HCT116 (cell line): Measurements from ENCODE around the gene UMPS. TPM values are rescaled to one million over a fixed set of nuclear protein-coding genes. Genes with fewer than 3 reads are reported as not detected.

ENCODE experiments used
- ATAC-seq: fragments of 200-7000 bp; cut with Tn5 transposase; 2 replicates; pipeline ENCODE4 v1.9.1; 2020; ENCODE audit warnings: mild to moderate bottlenecking, moderate library complexity
- BruUV-seq: library from RNA; stranded (reverse); fragments of 400-500 nt; replicated peaks from 2 replicates; lab custom pipeline; 2021; lab: Mats Ljungman, UMichigan
- CTCF ChIA-PET: fragments of 300-600 bp; sonication (Branson Sonifier 250); formaldehyde crosslinking; loops from one replicate; lab custom pipeline; 2021; ENCODE audit warnings: antibody characterized with exemption; lab: Charles Lee
- POLR2A ChIA-PET: fragments of 300-600, 350-600 bp; sonication (Branson Sonifier 250); formaldehyde crosslinking; loops from one replicate; lab custom pipeline; 2021; ENCODE audit warnings: antibody characterized with exemption; lab: Charles Lee
- RAD21 ChIA-PET, 2 experiments: fragments of 300-600 bp; sonication (Branson Sonifier 250); formaldehyde crosslinking; loops; one replicate each; lab custom pipeline; 2023; ENCODE audit warnings: low total read pairs in 2 of 2; ENCODE audit not compliant: uncharacterized antibody in 2 of 2, unreplicated experiment in 2 of 2, low non-redundant PET in 1 of 2; lab: Charles Lee
- DNase-seq: peaks from one replicate; pipeline ENCODE4 v3.0.0-alpha.2; 2010; ENCODE audit warnings: low read depth, low spot score
- H2AFZ ChIP-seq: fragments of 200-600 bp; shearing (Covaris generic), sonication (generic); 2 replicates; pipeline ENCODE4 v1.6.1; 2017; ENCODE audit warnings: low read depth, mixed run types, mixed read lengths, antibody characterized with exemption, low read length; ENCODE audit not compliant: poor library complexity, severe bottlenecking
- H3K27ac ChIP-seq: 2 replicates; pipeline ENCODE4 v1.5.1; 2012; ENCODE audit warnings: low read depth, low read length
- H3K27me3 ChIP-seq: fragments of 200-600 bp; sonication (generic); 2 replicates; pipeline ENCODE4 v1.6.1; 2016; ENCODE audit warnings: mixed run types, low read length, mixed read lengths; ENCODE audit not compliant: insufficient read depth
- H3K36me3 ChIP-seq, 2 experiments: fragments of 200-500 bp in 1 of 2; fragments of 200-600 bp in 1 of 2; sonication (Bioruptor generic) in 1 of 2; sonication (generic) in 1 of 2; 2 replicates each; pipeline versions ENCODE4 v1.5.1 to v1.6.1; 2014 to 2016; ENCODE audit warnings: low read length in 2 of 2, inconsistent platforms in 1 of 2, mixed read lengths in 1 of 2, mixed run types in 1 of 2; ENCODE audit not compliant: insufficient read depth in 2 of 2, control insufficient read depth in 1 of 2
- H3K4me1 ChIP-seq, 2 experiments: fragments of 200-600 bp in 1 of 2; sonication (generic) in 1 of 2; 2 replicates each; pipeline versions ENCODE4 v1.5.1 to v1.6.1; 2012 to 2017; ENCODE audit warnings: low read length in 2 of 2, inconsistent platforms in 1 of 2, mild to moderate bottlenecking in 1 of 2, mixed read lengths in 1 of 2, mixed run types in 1 of 2, moderate library complexity in 1 of 2; ENCODE audit not compliant: insufficient read depth in 2 of 2, control insufficient read depth in 1 of 2
- H3K4me2 ChIP-seq: fragments of 200-600 bp; sonication (generic); 2 replicates; pipeline ENCODE4 v1.6.1; 2017; ENCODE audit warnings: mixed run types, low read length, mixed read lengths
- H3K4me3 ChIP-seq, 2 experiments: fragments of 200-600 bp in 1 of 2; sonication (generic) in 1 of 2; replicated peaks in 1 of 2; 2 replicates each; pipeline ENCODE4 v1.5.1; 2011 to 2016; ENCODE audit warnings: low read length in 2 of 2, control low read depth in 1 of 2, low read depth in 1 of 2, mild to moderate bottlenecking in 1 of 2, mixed read lengths in 1 of 2, mixed run types in 1 of 2
- H3K79me2 ChIP-seq: fragments of 200-600 bp; sonication (generic); 2 replicates; pipeline ENCODE4 v1.6.1; 2017; ENCODE audit warnings: mild to moderate bottlenecking, mixed run types, low read length, moderate library complexity, mixed read lengths; ENCODE audit not compliant: insufficient read depth
- H3K9ac ChIP-seq: fragments of 200-600 bp; sonication (generic); 2 replicates; pipeline ENCODE4 v1.6.1; 2016; ENCODE audit warnings: low read length, mixed read lengths
- H3K9me2 ChIP-seq: fragments of 200-600 bp; sonication (generic), shearing (Covaris generic); 2 replicates; pipeline ENCODE4 v1.6.1; 2017; ENCODE audit warnings: mixed run types, mild to moderate bottlenecking, moderate library complexity; ENCODE audit not compliant: insufficient read depth
- H3K9me3 ChIP-seq, 2 experiments: fragments of 200-500 bp in 1 of 2; fragments of 200-600 bp in 1 of 2; sonication (Bioruptor generic) in 1 of 2; sonication (generic) in 1 of 2; 2 replicates each; pipeline ENCODE4 v1.6.1; 2014 to 2017; ENCODE audit warnings: low read length in 2 of 2, mixed read lengths in 2 of 2, inconsistent platforms in 1 of 2, low read depth in 1 of 2, mild to moderate bottlenecking in 1 of 2, mixed run types in 1 of 2, moderate library complexity in 1 of 2; ENCODE audit not compliant: control insufficient read depth in 1 of 2, insufficient read depth in 1 of 2
- H4K20me1 ChIP-seq: fragments of 200-600 bp; sonication (generic), shearing (Covaris generic); 2 replicates; pipeline ENCODE4 v1.6.1; 2017; ENCODE audit warnings: mixed run types, mild to moderate bottlenecking, moderate library complexity; ENCODE audit not compliant: insufficient read depth
- ATF3 ChIP-seq: IDR thresholded peaks from 2 replicates; pipeline ENCODE4 v1.6.1; 2012
- EGR1 ChIP-seq: IDR thresholded peaks from 2 replicates; pipeline ENCODE4 v1.6.1; 2012; ENCODE audit warnings: low read depth
- MAX ChIP-seq: IDR thresholded peaks from 2 replicates; pipeline ENCODE4 v1.6.1; 2012
- POLR2A ChIP-seq: IDR thresholded peaks from 2 replicates; pipeline ENCODE4 v1.7.0; 2011; ENCODE audit warnings: borderline replicate concordance; ENCODE audit not compliant: insufficient read depth, insufficient read length; ENCODE audit errors: extremely low read depth
- SIN3A ChIP-seq: IDR thresholded peaks from 2 replicates; pipeline ENCODE4 v1.6.1; 2012; ENCODE audit warnings: low read depth
- YY1 ChIP-seq: IDR thresholded peaks from 2 replicates; pipeline ENCODE4 v1.6.1; 2011; ENCODE audit warnings: low read length, low read depth, moderate library complexity, mild to moderate bottlenecking; ENCODE audit not compliant: insufficient replicate concordance; ENCODE audit errors: extremely low read depth
- ZBTB33 ChIP-seq: IDR thresholded peaks from 2 replicates; pipeline ENCODE4 v1.6.1; 2011; ENCODE audit warnings: mild to moderate bottlenecking, low read length, moderate library complexity; ENCODE audit not compliant: insufficient replicate concordance; ENCODE audit errors: extremely low read depth
- ZFX ChIP-seq: fragments of 450-650 bp; IDR thresholded peaks from 2 replicates; pipeline ENCODE4 v1.6.1; 2017
- intact Hi-C: fragments of 100-400 bp; cut with micrococcal nuclease; formaldehyde crosslinking; loops from 2 replicates; pipeline ENCODE4 v1.10.0; 2022
- total RNA-seq: library from RNA; stranded (reverse); gene quantifications from one replicate; pipeline ENCODE4 v1.2.1, GENCODE V29; 2021; ENCODE audit not compliant: unreplicated experiment

UMPS gene
- total RNA-seq, 1 experiment from 2014 or later, result 41.3 TPM

GRCh38 chr3:124767691-124768090 is 37.4 kb downstream of the UMPS start:
- intact Hi-C loops, result loop anchor here (2.0 to 10.0 kb wide), 2 partner anchors 133 to 203 kb away; no protein-coding TSS in a partner anchor
- Histone ChIP-seq H3K27ac (no peak overlapping the region), H2AFZ (no peak overlapping the region), H3K9me2 (no peaks in the 10 kb centered on the region), H3K9me3 (no peaks in the 10 kb centered on the region), H4K20me1 (no peaks in the 10 kb centered on the region), H3K4me1 (peaks cover 0 to 4% of the 10 kb centered on the region in 2 experiments; a peak in 1 of 4 replicates), H3K4me3 (no peak overlapping the region), H3K36me3 (peaks cover 3 to 5% of the 10 kb centered on the region in 2 experiments; a peak in 1 of 4 replicates), H3K9ac (no peak overlapping the region), H3K27me3 (no peaks in the 10 kb centered on the region), H3K4me2 (no peak overlapping the region), H3K79me2 (no peaks in the 10 kb centered on the region)
- DNase-seq (no peak), ATAC-seq (no peak)
- ChIA-PET CTCF (interaction anchor here (5.6 kb wide), 1 partner anchor 134 kb away, joined by 35 read pairs; no protein-coding TSS in a partner anchor), POLR2A (no interaction called here), RAD21 (no interaction called here)
- TF ChIP-seq EGR1 (no peak), POLR2A (no peak), ATF3 (no peak), MAX (no peak), SIN3A (no peak), ZFX (no peak), ZBTB33 (no peak), YY1 (no peak)
- BruUV-seq, result no TSS peak
